Vagina (tissue), 2 donors: ENCODE data around the gene SRM.

Source experiments
- CTCF ChIP-seq, 3 experiments: fragments of 450-650 bp in 2 of 3; fragments of 200-600 bp in 1 of 3; sonication (generic) in 1 of 3; IDR thresholded peaks; one replicate each; pipeline ENCODE4 v1.5.1; 2017 to 2019; ENCODE audit warnings: antibody characterized with exemption in 3 of 3, mild to moderate bottlenecking in 2 of 3, moderate library complexity in 2 of 3
- POLR2AphosphoS5 ChIP-seq, 2 donors: sonication (generic); formaldehyde crosslinking; IDR thresholded peaks; one replicate each; pipeline ENCODE4 v1.9.0; 2017; ENCODE audit warnings: antibody characterized with exemption in 2 of 2, mild to moderate bottlenecking in 2 of 2, low read depth in 1 of 2; ENCODE audit not compliant: insufficient read depth in 1 of 2

- TF ChIP-seq CTCF (IDR thresholded peaks at IDR 0.05) (no peak), POLR2AphosphoS5 (IDR thresholded peaks at IDR 0.05; ENCODE audit: insufficient read depth in 1 of 2, low read depth in 1 of 2) (no peak)
Observed at GRCh38 chr1:11042065-11042464, 17.8 kb downstream of the SRM start.
